DMS114 treated with DMSO at 0.1 percent for 48 hours (cell line): Measurements from ENCODE around the gene ZNF649.

Source experiments
- DNase-seq: peaks from one replicate; lab custom pipeline; 2025; ENCODE audit not compliant: unreplicated experiment; lab: John Stamatoyannopoulos, UW

ZNF649 gene

GRCh38 chr19:51889934-51890333 is 14.9 kb downstream of the ZNF649 start:
- no peak for DNase-seq

DNA sequence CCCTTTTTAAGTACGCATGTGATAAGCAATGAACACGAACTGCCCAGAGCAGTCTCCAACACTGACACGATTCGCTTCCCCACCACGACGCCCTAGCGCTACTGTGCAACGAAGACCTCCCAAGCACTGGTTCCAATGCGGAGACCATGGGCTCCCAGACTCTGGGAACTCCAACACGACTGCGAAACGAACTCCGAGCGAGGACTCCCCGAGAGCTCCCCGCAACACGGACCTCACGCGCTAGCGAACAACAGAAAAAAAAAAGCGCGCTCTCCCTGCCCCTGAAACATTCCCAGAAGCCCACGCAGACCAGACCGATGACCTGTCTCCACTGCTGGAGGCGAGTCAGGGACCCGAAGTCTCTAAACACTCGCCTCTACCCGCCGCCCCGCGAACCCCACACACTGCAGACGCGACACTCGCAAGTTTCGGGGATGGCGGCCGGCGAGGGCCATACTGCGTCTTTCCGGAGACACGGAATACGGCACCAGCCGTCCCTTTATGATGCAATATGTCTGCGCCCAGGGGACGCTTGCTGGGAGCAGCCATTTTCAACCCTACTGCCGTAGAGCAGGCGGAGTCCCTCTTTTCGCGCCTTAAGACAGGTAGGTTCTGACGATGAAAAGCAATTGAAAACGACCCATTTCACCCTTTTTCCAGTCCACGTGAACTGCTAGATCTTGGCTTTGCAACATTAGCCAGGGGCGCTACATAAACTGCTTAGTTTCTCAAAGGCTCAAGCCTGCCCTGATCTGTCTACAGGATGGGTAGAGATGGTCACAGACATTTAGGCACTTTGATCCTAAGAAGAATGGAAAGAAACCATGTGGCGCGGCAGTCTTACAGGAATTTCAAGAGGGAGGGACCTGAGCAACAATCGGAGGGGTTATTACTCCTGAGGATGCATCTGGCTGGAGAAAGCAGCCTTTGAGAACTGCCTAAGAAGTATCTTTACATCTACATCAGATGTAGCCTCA is 17.0 kb downstream of the ZNF649 start, which contains the start of gene ZNF577:
Gene ZNF577 (minus strand): TSS at position 430 of the 977 bp plus-strand sequence. CDS start 7,569 bp downstream, outside the sequence.
- DNase-seq, result no peak

DNA sequence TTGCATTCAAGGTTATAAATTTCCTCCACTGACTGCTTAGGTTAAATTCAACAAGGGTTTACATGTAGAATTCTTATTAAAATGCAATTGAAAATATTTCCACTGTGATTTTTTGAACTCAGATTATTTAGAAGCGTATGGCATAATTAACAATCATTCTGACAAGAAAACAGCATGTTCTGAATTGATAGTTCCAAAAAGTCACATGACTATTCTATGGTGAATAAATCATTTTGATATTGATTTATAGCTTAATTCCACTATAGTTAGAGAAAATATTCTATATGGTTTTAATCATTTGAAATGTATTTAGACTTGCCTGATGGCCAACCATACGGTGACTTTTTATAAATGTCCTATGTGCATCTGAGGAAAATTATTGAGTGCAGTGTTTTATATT is 20.1 kb downstream of the ZNF649 start:
- no peak for DNase-seq

DNA sequence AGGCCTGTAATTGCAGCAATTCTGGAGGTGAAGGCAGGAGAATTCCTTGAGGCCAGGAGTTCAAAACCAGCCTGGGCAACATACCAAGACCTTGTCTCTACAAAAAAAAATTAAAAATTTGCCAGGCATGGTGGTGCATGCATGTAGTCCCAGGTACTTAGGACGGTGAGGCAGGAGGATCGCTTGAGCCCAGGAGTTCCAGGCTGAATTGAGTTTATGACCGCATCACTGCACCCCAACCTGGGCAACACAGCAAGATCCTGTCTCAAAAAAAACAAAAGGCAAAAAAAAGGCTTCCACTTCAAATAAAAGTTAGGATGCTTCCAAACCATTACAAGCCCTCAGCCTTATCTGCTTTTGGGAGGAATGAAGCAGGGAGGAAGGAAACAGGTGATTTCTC is 22.3 kb downstream of the ZNF649 start:
- no peak for DNase-seq

DNA sequence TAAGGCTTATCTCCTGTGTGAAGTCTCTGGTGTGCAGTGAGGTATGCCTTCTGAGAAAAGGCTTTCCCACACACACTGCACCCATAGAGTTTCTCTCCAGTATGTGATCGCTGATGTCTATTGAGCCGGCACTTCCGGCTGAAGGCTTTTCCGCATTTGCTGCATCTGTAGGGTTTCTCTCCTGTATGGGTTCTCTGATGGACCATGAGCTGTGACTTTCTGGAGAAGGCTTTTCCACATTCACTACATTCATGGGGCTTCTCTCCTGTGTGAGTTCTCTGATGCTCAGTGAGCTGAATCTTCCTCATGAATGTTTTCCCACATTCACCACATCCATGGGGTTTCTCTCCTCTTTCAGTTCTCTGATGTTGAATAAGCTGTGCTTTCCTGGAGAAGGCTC is 31.7 kb downstream of the ZNF649 start:
- DNase-seq, result no peak

DNA sequence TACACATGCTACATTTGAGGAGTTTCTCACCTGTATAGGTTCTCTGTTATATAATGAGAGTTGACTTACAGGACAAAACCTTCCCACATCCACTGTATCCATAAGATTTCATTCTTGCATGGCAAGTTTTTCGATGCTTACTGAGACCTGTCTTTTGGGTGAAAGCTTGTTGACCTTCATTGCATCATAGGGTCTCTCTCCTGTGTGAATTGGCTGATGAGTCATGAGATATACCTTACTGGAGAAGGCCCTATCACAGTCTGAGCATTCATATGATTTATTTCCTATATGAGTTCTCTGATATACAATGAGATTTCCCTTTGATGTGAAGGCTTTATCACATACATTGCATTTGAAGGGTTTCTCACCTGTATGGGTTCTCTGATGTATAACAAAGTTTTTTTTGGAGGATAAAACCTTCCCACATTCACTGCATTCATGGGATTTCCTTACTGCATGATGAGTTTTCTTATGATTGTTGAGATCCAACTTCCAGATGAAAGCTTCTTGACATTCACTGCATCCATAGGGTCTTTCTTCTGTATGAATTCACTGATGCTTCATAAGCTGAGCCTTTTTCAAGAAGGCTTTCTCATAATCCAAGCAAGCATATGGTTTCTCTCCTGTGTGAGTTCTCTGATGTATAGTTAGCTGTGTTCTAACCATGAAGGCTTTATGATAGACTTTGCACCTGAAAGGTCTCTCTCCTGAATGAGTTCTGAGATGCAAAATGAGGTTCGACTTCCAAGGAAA is 42.8 kb downstream of the ZNF649 start:
- no peak for DNase-seq
